Measurements from ENCODE around the gene APLP2.
"Not testable (repeated sequence)": the region's sequence is repeated elsewhere in the genome, so short reads cannot be mapped to it uniquely, and the experiment has no call there.

APLP2 gene

DNA sequence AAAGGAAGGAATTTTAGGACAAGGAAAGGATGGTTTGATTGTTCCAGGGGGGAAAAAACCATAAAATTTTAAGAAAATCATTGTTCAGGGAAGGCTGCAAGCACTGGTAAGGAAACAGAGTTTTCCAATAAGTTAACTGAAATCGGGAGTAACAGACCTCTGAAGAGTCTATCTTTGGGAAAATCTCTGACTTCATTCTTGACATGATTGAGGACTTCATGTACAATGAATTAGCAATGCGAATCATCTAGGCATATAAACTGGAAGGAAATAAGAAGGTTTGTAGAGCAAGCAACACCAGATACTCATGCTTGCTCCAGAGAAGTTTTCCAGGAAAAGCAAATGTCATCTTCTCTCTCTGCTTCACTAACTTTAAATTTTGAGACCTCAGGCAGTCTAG is 18.5 kb downstream of the APLP2 start:
- H3K4me3 ChIP-seq (ENCODE audit: low read depth, low read length) = no peak overlapping the region
- TF ChIP-seq, protein P1, sequence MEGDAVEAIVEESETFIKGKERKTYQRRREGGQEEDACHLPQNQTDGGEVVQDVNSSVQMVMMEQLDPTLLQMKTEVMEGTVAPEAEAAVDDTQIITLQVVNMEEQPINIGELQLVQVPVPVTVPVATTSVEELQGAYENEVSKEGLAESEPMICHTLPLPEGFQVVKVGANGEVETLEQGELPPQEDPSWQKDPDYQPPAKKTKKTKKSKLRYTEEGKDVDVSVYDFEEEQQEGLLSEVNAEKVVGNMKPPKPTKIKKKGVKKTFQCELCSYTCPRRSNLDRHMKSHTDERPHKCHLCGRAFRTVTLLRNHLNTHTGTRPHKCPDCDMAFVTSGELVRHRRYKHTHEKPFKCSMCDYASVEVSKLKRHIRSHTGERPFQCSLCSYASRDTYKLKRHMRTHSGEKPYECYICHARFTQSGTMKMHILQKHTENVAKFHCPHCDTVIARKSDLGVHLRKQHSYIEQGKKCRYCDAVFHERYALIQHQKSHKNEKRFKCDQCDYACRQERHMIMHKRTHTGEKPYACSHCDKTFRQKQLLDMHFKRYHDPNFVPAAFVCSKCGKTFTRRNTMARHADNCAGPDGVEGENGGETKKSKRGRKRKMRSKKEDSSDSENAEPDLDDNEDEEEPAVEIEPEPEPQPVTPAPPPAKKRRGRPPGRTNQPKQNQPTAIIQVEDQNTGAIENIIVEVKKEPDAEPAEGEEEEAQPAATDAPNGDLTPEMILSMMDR (IDR thresholded peaks at IDR 0.05; ENCODE audit: borderline replicate concordance, insufficient read depth, low read depth, low read length) = no peak

DNA sequence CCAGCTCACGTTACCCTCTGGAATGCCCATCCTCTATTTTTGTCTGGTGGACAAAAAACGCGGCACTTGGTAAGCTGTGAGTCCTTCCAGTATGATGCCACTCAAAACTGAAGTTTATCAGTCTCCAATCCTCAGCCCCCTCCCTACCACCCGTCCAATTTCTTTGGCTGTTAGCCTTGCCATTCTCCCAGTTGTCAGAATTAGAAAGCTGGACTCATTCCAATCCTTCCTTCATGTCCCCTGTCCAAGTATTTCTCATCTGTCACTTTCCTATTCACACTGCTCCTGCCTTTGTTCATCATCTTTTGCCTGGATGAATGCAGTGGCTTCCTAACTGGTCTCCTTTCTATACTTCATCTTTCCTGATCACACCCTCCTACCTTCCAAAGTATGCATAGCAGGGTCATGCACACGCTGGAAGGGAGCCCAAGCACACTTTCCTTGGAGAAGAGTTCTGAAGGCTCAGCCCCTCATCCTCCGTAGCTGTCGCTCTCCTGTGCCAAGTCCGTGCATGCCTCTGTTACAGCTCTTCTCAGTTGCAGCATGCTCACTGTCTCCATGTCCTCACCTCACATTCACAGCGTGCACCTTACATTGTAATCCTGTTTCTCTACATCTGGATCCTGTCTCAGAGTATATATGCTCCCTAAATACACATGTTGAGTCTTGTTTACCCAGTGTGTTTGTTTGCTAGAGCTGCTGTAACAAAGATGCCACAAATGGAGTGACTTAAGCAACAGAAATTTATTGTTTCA is 19.4 kb downstream of the APLP2 start:
- TF ChIP-seq, protein P1 (IDR thresholded peaks at IDR 0.05; ENCODE audit: borderline replicate concordance, insufficient read depth, low read depth, low read length) = no peak
- no peak overlapping the region for H3K4me3 ChIP-seq (ENCODE audit: low read depth, low read length)

DNA sequence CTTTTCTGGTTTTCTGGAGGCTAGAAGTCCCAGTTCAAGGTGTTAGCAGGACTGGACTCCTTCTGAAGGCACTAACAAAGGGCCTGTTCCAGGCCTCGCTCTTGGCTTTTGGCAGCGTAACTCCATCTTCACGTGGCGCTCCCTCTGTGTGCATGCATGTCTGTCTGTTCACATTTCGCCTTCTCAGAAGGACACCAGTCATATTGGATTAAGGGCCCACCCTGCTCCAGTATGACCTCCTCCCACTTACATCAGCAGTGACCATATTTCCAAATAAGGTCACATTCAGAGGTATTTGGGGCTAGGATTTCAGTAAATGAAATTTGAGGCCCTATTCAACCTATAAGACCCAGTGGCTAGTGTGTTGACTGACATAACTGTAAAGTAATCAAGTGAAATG is 20.0 kb downstream of the APLP2 start:
- H3K4me3 ChIP-seq (ENCODE audit: low read depth, low read length) = no peak overlapping the region
- TF ChIP-seq, protein P1 (IDR thresholded peaks at IDR 0.05; ENCODE audit: borderline replicate concordance, insufficient read depth, low read depth, low read length) = no peak

DNA sequence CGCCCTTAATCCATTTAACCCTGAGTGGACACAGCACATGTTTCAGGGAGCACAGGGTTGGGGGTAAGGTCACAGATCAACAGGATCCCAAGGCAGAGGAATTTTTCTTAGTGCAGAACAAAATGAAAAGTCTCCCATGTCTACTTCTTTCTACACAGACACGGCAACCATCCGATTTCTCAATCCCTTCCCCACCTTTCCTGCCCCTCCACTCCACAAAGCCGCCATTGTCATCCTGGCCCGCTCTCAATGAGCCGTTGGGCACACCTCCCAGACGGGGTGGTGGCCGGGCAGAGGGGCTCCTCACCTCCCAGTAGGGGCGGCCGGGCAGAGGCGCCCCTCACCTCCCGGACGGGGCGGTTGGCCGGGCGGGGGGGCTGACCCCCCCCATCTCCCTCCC is 20.8 kb downstream of the APLP2 start:
- H3K4me3 ChIP-seq (ENCODE audit: low read depth, low read length) = not testable (repeated sequence)

DNA sequence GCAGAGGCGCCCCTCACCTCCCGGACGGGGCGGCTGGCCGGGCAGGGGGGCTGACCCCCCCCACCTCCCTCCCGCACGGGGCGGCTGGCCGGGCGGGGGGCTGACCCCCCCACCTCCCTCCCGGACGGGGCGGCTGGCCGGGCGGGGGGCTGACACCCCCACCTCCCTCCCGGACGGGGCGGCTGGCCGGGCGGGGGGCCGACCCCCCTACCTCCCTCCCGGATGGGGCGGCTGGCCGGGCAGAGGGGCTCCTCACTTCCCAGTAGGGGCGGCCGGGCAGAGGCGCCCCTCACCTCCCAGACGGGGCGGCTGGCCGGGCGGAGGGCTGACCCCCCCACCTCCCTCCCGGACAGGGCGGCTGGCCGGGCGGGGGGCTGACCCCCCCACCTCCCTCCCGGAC is 21.5 kb downstream of the APLP2 start:
- not testable (repeated sequence) for H3K4me3 ChIP-seq (ENCODE audit: low read depth, low read length)

DNA sequence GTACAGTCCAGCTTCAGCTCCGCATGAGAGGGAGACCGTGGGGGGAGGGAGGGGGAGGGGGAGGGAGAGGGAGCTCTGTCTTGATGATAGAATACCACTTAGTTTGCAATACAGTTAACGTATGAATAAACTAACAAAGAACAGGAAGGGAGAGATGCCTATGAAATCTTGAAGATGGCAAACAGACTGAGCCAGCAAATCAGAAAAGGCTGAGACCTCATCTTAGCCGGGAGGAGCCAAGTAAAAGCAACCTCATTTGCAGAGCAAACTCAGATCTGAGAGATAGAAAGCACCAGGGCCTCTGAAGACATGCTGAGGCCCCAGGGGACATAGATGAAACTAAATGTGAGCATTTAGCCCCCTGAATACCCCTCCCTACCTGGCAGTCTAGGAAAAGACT is 23.0 kb downstream of the APLP2 start:
- TF ChIP-seq, protein P1 (IDR thresholded peaks at IDR 0.05; ENCODE audit: borderline replicate concordance, insufficient read depth, low read depth, low read length) = no peak
- H3K4me3 ChIP-seq (ENCODE audit: low read depth, low read length) = no peak overlapping the region

DNA sequence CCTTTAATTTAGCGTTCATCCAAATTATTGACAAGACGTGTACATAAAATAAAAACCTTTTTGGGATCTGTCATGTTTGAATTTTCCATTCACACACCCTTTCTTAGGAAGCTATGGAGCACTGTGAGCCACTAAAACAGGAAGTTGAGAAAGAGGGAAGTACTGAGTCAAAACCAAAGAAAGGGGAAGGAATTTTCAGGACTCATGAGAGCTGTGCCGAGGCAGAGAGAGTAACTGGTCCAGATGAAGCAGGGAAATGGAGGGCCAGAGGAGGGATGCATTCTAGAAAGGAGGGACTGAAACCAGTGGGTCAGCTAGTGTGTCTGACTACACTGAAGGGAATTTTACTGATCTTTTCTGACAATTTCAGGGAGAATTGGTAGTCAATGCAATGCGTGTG is 24.9 kb downstream of the APLP2 start:
- TF ChIP-seq, protein P1 (IDR thresholded peaks at IDR 0.05; ENCODE audit: borderline replicate concordance, insufficient read depth, low read depth, low read length) = no peak
- no peak overlapping the region for H3K4me3 ChIP-seq (ENCODE audit: low read depth, low read length)

DNA sequence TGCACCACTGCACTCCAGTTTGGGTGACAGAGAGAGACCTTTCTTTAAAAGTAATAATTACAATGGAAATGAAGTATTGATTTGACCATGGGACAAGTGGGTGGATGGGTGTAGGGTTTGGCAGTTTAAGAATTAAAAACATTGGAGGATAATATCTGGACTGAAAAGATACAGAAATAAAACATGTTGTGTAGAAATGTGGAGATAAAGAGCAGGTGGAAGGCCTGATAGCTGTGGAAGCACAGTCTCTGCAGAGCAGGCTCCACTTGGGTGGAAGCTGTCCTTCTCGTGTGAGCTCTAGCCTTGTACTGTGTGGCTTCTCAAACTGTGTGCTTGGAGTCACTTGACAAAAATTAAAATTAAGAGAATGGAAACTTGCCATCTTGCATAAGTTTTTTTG is 25.6 kb downstream of the APLP2 start:
- TF ChIP-seq, protein P1 (IDR thresholded peaks at IDR 0.05; ENCODE audit: borderline replicate concordance, insufficient read depth, low read depth, low read length) = no peak
- H3K4me3 ChIP-seq (ENCODE audit: low read depth, low read length) = no peak overlapping the region

Data from GM12875 (cell line).